Left renal pelvis (tissue), 4 donors: Measurements from ENCODE around the gene ANKS1B. TPM values are rescaled to one million over a fixed set of nuclear protein-coding genes. Genes with fewer than 3 reads are reported as not detected.

Experiments
- DNase-seq, 4 donors: peaks; one replicate each; pipeline ENCODE4 v3.0.0-alpha.2; 2013; ENCODE audit warnings: low read depth in 4 of 4, low spot score in 3 of 4
- polyA plus RNA-seq, 4 donors: library from polyadenylated mRNA; unstranded; fragments of 120-200 nt; gene quantifications; one replicate each; pipeline ENCODE4 v1.2.1, GENCODE V29; 2013; ENCODE audit not compliant: insufficient read length in 4 of 4

The ANKS1B gene
- polyA plus RNA-seq, 4 donors: 3.7 to 6.3 (median 4.7) TPM

DNA sequence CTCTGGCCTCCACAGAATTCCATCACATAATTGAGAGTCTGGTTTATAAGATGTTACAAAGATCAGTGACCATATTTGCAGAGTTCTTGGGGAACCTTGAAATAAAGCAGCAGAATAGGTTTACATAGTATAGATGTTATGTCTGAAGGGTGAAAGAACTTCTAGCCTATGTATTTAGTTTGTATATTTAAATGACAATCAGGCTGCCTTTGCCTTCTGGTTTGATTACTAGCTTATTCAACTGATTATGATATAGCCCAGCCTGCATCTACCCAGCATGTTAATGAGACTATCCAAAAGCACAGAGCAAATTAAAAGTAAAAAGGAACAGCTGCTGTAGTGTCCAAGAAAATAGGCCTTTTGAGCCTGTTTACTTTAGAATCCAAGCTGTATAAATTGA is 1254.3 kb downstream of the ANKS1B start:
- DNase-seq: no peak

DNA sequence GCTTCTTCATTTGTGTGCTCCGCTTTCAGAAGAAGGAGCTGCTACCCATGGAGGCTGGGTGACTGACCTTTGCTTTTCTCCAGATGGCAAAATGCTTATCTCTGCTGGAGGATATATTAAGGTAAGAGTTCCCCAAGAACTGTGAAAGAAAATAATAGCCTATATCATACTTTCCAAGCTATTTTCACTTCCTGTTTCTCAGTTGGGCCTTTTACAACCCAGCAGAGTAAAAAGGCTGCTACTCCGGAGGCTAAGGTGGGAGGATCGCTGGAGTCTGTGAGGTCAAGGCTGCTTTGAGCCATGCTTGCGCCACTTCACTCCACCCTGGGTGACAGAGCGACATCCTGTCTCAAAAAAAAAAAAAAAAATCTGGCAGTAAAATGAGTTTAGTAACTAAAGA is 1257.5 kb downstream of the ANKS1B start:
- no peak for DNase-seq

DNA sequence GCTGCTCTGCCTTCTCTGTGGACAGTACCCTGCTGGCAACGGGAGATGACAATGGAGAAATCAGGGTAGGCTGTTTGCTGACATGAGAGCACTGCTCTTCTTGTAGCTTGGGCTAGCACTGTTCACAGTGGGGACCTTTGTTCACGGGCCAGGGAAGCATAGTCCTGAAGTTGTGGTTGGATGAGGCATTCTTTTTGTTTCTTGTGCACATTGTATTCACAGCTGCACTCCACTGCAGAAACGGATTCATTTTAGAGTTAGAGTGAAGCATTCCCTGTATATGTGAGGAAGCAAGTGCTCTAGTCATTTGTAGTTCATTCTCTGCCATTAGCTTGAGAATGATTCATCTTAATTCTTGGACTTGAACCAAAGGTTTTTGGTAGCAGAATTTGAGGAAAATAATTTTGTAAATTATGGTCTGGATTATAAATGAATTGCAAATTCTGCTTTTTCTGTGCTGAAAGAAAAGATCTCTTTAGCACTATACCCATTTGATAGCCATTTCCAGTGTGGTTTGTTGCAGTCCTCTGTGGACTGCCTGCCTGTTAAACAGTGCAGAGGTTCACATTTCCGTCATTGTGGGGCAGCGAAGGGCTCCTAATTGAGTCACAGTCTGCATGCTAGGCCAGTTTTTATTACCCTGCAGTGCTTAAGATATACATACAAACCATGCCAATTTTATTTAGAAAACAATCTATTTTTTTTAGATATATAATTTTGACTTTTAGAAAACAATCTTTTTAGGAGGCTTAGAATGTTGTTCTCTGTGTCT is 1259.1 kb downstream of the ANKS1B start:
- peak in 1 of 4 donors; percentile 37 for DNase-seq

DNA sequence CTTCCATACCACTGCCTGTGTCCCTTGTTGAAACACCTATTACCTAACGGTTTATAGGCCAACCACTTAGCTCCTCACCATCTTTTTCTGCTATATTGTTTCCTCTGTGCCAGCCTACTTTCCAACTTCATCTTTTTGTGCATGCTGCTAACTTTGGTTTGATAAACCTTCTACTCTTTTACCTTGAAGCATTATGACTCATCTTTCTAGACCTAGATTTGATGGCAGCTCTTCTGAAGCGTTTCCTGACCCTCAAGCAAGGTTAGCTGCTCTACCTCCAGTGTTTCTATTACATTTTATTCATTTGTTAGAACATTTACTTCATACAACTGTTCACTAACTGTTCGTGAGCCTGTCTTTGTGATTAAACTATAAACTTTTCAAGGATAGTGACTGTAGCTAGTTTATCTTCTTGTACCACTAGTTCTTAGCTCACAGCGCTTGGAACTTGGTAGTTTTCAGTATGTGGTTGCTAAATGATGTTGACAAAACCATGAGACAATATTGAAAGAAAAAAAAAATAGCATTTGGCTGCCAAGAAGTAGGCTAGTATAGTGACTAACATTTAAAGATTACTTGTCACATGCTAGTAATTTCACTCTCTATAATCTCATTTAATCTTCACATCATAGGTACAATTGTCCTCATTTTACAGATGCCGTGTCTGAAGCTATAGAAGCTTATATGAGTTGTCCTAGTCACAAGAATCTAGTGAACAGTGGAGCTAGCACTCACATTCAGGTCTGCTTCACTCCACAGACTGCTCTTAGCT is 1260.2 kb downstream of the ANKS1B start:
- no peak for DNase-seq

DNA sequence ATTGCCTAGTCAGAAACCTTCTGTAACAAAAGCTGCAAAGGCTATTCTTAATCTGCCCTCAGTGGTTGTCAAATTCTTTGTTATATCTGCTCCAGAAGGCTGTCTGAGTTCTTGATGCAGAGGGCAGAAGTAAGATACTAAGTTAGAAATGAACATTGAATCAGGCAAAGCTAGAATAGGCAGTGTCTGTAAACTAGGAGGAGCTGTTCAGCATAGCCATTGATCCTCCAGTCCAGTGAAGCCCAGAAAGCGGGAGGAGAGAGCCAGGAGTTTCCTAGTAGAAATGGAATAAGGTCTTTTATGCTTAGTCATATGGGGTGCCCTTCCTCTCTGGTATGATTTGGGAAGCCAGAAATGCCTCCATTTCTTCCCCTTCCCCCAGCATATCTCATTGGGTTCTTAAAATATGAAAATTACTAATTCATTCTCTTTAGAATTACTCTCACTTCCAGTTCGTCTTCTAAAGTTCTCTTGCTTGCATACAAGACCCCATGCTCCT is 1263.5 kb downstream of the ANKS1B start:
- DNase-seq: no peak

DNA sequence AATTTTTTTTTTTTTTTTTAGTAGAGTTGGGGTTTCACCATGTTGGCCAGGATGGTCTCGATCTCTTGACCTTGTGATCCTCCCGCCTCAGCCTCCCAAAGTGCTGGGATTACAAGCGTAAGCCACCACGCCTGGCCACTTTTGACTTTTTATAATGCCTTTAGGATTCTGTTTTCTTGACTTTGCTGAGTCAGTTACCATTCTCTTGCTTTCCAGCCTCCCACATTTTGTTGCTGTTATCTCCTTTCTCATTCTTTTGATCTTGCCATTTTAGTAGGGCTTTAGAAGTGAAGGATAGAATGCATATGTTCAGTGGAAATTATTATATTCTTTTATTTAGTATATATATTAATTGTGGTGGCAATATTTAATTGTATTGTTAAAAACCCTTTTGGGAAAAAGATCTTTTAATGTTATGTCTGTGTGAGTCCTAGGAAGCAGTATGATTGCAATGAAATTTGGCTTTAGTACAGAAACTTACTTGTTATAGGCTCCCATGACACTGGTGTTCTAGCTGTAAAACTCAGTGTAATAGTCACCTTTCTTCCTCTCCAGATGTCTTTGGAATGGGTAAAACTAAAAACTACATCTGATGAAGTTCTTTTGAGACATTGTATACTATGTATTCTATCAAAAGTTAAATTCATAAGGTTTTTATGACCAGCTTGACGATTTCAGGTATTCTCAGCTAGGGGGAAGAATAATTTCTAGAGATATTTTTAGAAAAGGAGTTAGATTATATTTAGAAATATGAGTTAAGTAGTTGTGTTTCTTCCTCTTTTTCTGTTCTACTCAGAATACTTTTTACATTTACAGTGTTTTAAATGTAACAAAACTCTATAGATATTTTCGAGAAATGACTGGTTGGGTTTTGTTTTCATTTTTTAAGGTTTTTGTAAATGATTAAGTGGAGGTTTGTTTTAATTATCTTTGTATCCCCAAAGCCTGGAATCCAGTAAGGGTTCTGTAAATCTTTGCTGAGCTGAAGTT is 1264.9 kb downstream of the ANKS1B start:
- DNase-seq: no peak

DNA sequence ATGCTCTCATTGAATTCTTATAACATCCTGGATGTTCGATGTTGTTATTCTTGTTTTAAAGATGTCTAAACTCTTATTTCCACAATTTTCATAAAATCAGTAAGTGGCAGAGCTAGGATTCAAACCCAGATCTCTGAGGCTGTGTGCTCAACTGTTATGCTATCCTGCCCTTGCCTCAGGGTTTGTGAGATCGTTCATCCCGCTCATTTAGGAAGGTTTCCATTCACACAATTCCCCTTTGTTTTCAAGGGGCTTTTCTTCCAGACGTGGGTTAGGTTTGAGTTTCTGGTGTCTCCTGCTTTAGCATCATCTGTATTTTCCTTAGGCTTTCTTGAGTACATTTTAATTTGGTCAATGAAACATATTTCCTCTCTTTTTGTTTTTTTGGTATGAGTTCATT is 1270.3 kb downstream of the ANKS1B start:
- no peak for DNase-seq

DNA sequence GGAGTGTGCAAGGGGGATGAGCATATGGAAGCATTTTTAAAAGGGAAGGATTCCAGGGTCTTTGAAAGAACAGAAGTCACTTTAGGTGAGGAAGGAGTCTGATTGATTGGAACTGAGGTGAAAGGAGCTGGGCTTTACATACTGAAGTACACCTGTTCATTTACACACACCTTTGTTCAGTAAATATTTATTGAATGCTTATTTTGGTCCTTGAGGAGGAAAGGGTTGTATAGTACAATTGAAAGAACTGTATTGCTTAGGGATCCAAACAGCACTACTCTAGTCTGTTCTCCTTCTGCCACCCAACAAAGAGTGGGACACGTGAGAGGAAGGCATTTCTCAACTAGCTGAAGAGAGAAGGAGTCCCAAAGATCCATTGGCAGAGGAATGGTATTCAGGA is 1275.7 kb downstream of the ANKS1B start:
- no peak for DNase-seq

DNA sequence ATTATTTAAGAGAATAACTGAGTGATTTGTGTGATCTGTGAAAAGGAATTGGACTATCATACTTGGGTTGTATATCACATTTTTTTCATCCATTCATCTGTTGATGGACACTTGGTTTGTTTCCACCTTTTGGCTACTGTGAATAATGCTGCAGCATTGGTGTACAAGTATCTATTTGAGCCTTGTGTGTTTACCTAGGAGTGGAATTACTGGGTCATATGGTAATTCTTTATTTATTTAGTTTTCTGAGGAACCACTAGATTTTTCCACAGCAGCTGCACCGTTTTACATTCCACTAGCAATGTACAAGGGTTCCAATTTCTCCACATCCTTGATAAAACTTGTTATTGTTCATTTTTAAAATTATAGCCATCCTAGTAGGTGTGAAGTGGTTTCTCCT is 1283.6 kb downstream of the ANKS1B start:
- no peak for DNase-seq

DNA sequence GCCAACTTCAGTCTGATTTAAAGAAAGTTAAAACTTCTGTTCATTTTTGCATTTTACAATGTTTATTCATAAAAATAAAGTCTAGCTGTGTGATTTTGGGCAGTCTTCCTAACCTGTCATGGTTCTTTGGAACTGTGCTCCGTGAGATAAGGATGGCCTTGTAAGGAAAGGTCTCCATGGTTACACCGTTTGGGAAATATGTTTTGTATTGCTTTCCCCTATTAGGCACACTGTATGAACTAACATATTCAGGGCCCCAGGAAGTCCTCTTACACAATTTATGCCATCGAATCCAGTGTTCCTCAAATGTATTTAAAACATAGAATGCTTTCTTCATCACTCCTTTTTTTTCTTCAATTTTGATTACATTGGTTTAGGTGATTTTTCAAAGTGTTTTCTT is 1285.2 kb downstream of the ANKS1B start:
- no peak for DNase-seq

DNA sequence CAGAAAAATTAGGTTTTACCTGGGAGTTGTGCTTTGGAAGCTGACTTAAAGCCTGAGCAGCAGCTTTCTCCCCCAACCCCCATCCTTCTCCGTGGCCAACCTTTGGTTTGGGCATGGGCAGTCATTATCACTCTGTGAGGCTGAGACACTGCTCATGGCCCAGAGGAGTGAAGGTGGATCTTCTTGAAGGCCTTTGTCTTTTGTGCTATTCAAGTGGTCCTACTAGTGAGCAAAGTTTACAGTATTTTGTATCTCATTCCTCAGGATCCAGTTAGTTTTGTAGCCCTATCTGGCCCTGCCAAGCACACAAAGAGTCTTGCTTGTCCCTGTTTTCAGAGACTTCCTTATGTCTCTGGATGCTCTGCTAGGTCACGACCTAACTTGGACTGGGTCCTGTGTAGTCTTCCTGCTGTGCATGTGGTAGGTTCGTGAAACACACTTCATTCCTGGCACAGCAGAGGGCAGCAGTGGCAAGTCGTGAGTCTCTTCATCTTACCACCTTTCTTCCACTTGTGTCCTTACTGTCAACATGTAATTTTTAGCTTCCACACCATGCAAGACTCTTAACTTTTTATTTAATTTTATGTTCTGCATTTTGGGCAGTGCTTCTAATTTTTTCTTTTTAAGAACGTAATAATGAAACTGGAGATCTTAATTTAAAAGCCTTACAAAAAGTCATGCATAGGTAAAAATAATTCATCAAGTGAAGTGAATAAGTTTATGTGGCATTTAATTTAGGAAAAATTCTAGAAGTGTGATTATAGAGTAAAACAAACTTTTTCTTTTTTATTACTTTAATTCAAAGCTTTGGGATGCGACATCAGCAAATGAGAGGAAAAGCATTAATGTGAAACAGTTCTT is 1285.9 kb downstream of the ANKS1B start:
- peak in 3 of 4 donors; percentile 2 to 29 (median 14) for DNase-seq

DNA sequence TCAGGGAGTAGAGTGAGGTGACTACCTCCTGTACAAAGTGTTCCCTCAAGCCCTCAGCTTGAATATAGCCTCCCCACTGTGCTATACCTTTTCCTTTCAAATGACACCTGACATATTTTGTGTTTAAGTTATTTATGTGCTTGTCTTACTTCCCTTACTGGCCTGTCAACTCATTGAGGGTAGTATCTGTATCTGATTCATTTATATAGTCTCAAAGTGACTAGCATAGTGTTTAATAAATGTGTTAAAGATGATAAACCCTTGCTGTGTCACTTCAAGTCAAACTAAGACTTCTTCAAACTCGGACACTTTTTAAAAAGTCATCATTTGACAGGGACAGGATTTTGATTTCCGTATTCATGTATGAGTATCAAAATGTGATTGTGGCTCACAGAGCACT is 1287.5 kb downstream of the ANKS1B start:
- no peak for DNase-seq

DNA sequence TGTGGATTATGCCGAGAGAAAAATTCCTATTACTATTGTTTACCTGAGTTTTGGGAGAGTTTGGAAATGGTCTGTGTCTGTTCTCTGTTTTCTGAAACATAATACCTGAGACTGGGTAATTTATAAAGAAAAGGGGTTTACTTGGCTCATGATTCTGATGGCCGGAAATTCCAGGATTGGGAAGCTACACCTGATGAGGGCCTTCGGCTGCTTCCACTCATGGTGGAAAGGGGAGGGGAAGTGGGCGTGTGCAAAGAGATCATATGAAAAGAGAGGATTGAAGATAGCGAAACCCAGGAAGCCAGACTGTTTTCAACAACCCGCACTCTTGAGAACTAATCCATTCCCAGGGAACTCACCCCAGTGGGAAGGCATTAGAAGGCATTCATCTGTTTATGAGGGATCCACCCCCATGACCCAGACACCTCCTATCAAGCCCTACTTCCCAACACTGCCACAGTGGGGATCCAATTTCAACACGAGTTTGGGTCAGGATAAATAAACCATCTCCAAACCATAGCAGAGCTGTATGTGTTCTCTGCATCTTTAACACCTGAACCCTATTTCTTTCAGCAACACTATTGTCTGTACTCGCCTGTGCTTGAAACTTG is 1288.6 kb downstream of the ANKS1B start:
- DNase-seq: no peak

DNA sequence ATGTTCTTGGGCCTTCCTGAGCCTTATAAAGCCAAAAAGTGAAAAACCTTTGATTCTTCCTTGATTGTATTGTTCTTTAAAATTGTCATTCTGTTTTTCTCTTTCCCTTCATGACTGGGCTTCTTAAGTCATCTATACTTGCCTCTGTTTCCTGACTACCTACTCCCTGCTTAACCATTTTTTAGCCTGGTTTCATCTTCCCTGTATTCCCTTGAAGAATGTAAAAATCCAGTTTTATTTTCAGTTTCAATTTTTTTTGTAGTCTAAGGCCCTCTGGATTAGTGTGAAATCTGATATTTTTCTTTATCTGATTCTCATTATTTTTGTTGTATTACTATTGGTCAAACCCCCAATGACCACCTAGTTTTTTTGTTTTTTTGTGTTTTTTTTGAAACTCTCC is 1293.4 kb downstream of the ANKS1B start:
- DNase-seq: no peak

DNA sequence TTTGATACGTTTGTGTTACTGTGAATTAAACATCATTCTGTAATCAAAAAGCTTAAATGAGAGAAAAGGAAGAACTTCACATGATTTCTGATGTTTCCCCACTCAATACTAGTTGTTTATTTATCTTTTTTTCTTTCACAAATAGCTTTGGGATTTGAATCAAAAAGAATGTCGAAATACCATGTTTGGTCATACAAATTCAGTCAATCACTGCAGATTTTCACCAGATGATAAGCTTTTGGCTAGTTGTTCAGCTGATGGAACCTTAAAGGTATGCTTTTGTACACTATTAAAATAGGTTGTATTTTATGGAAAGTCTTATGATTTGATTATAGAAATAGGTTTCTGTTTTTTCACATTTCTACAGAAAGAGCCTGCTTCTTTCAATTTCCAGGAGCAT is 1298.1 kb downstream of the ANKS1B start:
- no peak for DNase-seq
